ENCODE measurements around the gene PKIB. TPM values are rescaled to one million over a fixed set of nuclear protein-coding genes. Genes with fewer than 3 reads are reported as not detected.

Gene PKIB
- polyA plus RNA-seq, 2 of the 4 experiments (the other 2 are of a cell fraction): 0.37 to 1.5 TPM

GRCh38 chr6:122719176-122719575 is 109.0 kb downstream of the PKIB start:
- Histone ChIP-seq H3K4me3 (no peak overlapping the region), H3K4me2 (no peak overlapping the region), H3K9me3 (no peaks in the 10 kb centered on the region), H3K27ac (no peak overlapping the region), H3K4me1 (no peaks in the 10 kb centered on the region)
- TF ChIP-seq PHF8 (IDR thresholded peaks at IDR 0.05; ENCODE audit: borderline replicate concordance, low read depth): no peak
- no peak for TF ChIP-seq HOXA7 (CRISPR knock-in tag; IDR thresholded peaks at IDR 0.05)
- no peak for TF ChIP-seq CHD2 (IDR thresholded peaks at IDR 0.05; ENCODE audit: low read length, partially characterized antibody)
- no peak for TF ChIP-seq JUN (IDR thresholded peaks at IDR 0.05)
- no peak for TF ChIP-seq FOXS1 (CRISPR knock-in tag; IDR thresholded peaks at IDR 0.05)
- no peak for TF ChIP-seq NPAS2 (CRISPR knock-in tag; IDR thresholded peaks at IDR 0.05; ENCODE audit: borderline replicate concordance)
- TF ChIP-seq FOSB (CRISPR knock-in tag; IDR thresholded peaks at IDR 0.05): no peak
- TF ChIP-seq EHMT2 (IDR thresholded peaks at IDR 0.05; ENCODE audit: low read depth): no peak
- TF ChIP-seq HEYL (CRISPR knock-in tag; IDR thresholded peaks at IDR 0.05): no peak
- no peak for TF ChIP-seq POLR2A (IDR thresholded peaks at IDR 0.05; ENCODE audit: low read length)
- TF ChIP-seq NR3C1 (IDR thresholded peaks at IDR 0.05): no peak
- CTCF ChIA-PET: interaction anchor here (0.8 kb wide), 1 partner anchor 119 kb away, joined by 3 read pairs; no protein-coding TSS in a partner anchor
- ATAC-seq: no peak
- FAIRE-seq: no peak
- DNase-seq (ENCODE audit: low read depth in 1 of 2, low spot score in 1 of 2): no peak
- POLR2A ChIA-PET: no interaction called here

DNA sequence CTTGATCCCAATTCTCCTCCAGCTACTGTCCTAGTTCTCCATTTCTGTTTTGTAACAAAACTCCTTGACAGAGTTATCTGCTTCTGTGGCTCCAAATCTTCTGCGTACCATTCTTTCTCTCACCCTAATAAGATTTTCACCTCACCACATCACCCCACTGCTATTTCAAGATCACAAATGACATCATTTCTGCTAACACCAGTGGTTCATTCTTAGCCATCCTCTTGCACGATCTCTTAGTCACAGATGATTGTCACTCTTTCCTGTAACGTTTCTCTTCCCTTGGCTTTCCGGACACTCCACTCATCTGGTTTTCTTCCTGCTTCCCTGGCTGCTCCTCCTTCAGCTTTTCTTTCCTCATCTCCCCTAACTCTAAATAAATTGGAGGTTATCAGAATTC is 112.5 kb downstream of the PKIB start:
- ChIA-PET CTCF (no interaction called here), POLR2A (no interaction called here)
- no peak for ATAC-seq
- 50% methylated on average over 4 of the region's 4 CpGs for WGBS (ENCODE audit: missing lambda C conversion rate)
- no peak for TF ChIP-seq CBX8 (IDR thresholded peaks at IDR 0.05)
- Histone ChIP-seq H3K4me3 (no peak overlapping the region), H3K9me3 (no peaks in the 10 kb centered on the region), H3K27ac (no peak overlapping the region), H3K4me1 (no peaks in the 10 kb centered on the region), H3K4me2 (no peak overlapping the region)
- FAIRE-seq: no peak
- no peak for DNase-seq (ENCODE audit: low read depth in 1 of 2, low spot score in 1 of 2)

DNA sequence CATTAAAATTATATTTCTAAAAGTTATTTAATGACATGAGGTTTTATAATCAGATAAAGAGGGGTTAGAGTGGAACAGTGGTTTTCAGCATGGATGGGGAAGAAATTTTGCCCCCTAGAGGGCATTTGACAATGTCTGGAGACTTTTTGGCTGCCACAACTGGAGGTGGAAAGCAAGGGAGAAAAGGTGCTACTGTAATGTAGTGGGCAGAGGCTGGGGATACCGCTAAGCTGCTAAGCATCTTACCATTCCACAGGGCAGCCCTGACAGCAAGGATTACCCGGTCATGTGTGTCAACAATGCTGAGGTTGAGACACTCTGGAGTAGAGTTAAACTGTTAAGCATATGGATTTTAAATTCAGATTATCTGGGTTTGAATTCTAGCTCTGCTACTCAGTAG is 116.4 kb downstream of the PKIB start:
- 20% methylated on average over 2 of the region's 2 CpGs for WGBS (ENCODE audit: missing lambda C conversion rate)
- ChIA-PET POLR2A (no interaction called here), CTCF (interaction anchor here (0.7 to 3.1 kb wide), 7 partner anchors 9 to 235 kb away, joined by 3 to 19 read pairs (median 4); no protein-coding TSS in a partner anchor)
- Histone ChIP-seq H3K4me2 (no peak overlapping the region), H3K9me3 (no peaks in the 10 kb centered on the region), H3K27ac (no peak overlapping the region), H3K4me1 (no peaks in the 10 kb centered on the region), H3K4me3 (no peak overlapping the region)
- TF ChIP-seq CTCF (IDR thresholded peaks at IDR 0.05): peak; percentile 38; the same call in 2 of the 3 replicates
- no peak for TF ChIP-seq JUN (IDR thresholded peaks at IDR 0.05)
- TF ChIP-seq RAD21 (conservative IDR thresholded peaks at IDR 0.05 in 1 of 2, IDR thresholded peaks at IDR 0.05 in 1 of 2): peak; percentile 25 to 32; a peak in 2 of 5 replicates
- peak; percentile 44 for TF ChIP-seq SMC3 (IDR thresholded peaks at IDR 0.05)
- TF ChIP-seq ZC3H11A (IDR thresholded peaks at IDR 0.05): no peak
- ATAC-seq: peak; percentile 39 to 66; a peak in 2 of 6 replicates
- DNase-seq (ENCODE audit: low read depth in 1 of 2, low spot score in 1 of 2): peak in 1 of 2 experiments; percentile 15
- FAIRE-seq: no peak

- DNase-seq (ENCODE audit: low read depth in 1 of 2, low spot score in 1 of 2) (no peak), FAIRE-seq (no peak), ATAC-seq (no peak)
- Histone ChIP-seq H3K9me3 (no peaks in the 10 kb centered on the region), H3K4me3 (no peak overlapping the region), H3K27ac (no peak overlapping the region), H3K4me2 (no peak overlapping the region), H3K4me1 (no peaks in the 10 kb centered on the region)
- 48% methylated on average over 1 of the region's 1 CpG for WGBS (ENCODE audit: missing lambda C conversion rate)
- TF ChIP-seq SREBF2 (IDR thresholded peaks at IDR 0.05) (no peak), NPAS2 (CRISPR knock-in tag; IDR thresholded peaks at IDR 0.05; ENCODE audit: borderline replicate concordance) (no peak), EHMT2 (IDR thresholded peaks at IDR 0.05; ENCODE audit: low read depth) (no peak), MAFK (IDR thresholded peaks at IDR 0.05; ENCODE audit: partially characterized antibody) (no peak), CHD4 (IDR thresholded peaks at IDR 0.05; ENCODE audit: borderline replicate concordance) (no peak), PBX3 (IDR thresholded peaks at IDR 0.05) (no peak), MAZ (IDR thresholded peaks at IDR 0.05; ENCODE audit: borderline replicate concordance, low read depth, low read length) (no peak), FOSB (CRISPR knock-in tag; IDR thresholded peaks at IDR 0.05) (no peak), HOXB5 (CRISPR knock-in tag; IDR thresholded peaks at IDR 0.05) (no peak), RCOR1 (IDR thresholded peaks at IDR 0.05; ENCODE audit: low read depth, low read length) (no peak), TP53 (CRISPR knock-in tag; IDR thresholded peaks at IDR 0.05) (no peak), RAD21 (conservative IDR thresholded peaks at IDR 0.05 in 1 of 2, IDR thresholded peaks at IDR 0.05 in 1 of 2) (no peak), KDM5A (IDR thresholded peaks at IDR 0.05) (no peak), RNF2 (IDR thresholded peaks at IDR 0.05; ENCODE audit: borderline replicate concordance, low read depth) (no peak), CHD2 (IDR thresholded peaks at IDR 0.05; ENCODE audit: low read length, partially characterized antibody) (no peak), SMC3 (IDR thresholded peaks at IDR 0.05) (no peak)
- TF ChIP-seq, protein P1, sequence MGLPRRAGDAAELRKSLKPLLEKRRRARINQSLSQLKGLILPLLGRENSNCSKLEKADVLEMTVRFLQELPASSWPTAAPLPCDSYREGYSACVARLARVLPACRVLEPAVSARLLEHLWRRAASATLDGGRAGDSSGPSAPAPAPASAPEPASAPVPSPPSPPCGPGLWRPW (IDR thresholded peaks at IDR 0.05): no peak
- ChIA-PET POLR2A (no interaction called here), CTCF (interaction anchor here (0.7 to 3.1 kb wide), 8 partner anchors 9 to 236 kb away, joined by 3 to 19 read pairs (median 4); partner anchors contain the start of gene PKIB)
These were observed 117.0 kb downstream of the PKIB start for GRCh38 chr6:122727244-122727643.

Data from A549 (cell line).